HG02943 (cell line): Measurements from ENCODE around the gene CDK8.

Source experiments
- ATAC-seq: cut with Tn5 transposase; IDR thresholded peaks from one replicate; pipeline ENCODE4 v1.9.1; 2021; ENCODE audit warnings: mild to moderate bottlenecking, low read depth, moderate library complexity; ENCODE audit not compliant: unreplicated experiment

CDK8 gene

DNA sequence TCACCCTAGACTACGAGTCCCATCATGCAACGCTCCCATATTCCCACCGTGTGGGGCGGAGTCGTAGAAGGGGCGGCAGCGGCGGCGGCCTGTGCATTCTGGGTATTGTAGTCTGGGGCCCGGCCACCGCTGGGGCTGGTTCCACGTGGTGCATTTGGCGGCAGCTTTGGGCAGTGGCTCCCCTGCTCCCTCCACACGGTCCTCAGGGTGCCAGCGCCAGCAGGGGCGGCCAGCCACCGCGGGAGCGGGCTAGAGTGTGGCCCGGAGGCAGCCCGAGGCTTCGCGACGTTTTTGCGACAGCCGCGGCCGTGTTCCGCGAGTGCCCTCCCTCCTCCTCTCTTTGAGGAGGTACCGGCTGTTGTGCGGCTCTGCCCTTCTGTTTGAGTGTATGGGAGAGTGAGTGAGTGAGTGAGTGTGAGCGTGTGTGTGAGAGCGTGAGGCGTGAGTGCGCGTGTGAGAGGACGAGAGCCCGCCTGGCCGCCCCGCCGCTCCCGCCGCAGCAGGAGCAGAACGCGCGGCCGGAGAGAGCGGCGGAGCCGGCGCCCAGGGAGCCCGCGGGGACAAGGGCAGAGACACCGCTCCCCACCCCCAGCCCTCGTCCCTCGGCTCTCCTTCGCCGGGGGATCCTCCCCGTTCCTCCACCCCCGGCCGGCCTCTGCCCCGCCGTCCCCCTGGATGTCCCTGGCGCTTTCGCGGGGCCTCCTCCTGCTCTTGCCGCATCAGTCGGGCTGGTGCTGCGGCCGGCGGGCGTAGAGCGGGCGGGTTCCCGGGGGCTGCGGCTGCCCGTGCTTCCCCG lies at the start of gene CDK8:
Gene CDK8 (plus strand): TSS at position 343 of the 796 bp plus-strand sequence. CDS start 513 bp downstream, outside the sequence.
- ATAC-seq: peak; percentile 84

DNA sequence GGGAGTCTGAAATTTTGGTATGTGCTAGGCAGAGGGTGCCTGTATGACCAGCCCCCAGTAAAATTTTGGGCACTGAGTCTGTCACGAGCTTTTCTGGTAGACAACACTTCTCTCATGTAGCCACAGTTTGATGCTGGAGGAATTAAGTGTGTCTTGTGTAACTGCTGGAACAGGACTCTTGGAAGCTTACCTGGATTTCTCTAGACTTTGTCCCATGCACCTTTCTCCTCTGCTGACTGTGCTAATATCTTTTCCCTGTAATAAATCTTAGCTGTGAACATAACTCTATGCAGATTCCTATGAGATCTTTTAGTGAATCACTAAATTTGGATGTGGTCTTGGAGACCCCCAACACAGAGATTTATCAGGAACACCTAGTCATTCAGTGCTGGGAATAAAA lies 45.6 kb upstream of the CDK8 start:
- no peak for ATAC-seq

DNA sequence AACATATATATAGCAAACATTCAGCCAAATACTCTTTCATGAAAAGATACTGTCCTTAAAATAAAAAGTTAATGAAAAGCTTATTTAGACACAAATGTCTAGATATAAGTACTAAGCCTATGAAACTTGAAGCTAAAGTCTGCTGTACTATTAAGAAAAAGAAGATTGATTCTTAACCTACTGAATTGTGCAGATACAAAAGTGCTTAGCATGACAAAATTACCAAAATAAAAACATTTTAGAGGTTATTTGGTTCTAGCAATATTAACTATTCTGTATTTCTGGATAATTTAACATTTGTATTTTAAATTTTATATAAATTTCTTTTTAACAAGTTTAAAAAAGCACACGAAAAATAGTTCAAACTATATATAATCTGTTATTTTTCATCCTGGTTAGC lies 40.6 kb upstream of the CDK8 start:
- ATAC-seq: no peak

DNA sequence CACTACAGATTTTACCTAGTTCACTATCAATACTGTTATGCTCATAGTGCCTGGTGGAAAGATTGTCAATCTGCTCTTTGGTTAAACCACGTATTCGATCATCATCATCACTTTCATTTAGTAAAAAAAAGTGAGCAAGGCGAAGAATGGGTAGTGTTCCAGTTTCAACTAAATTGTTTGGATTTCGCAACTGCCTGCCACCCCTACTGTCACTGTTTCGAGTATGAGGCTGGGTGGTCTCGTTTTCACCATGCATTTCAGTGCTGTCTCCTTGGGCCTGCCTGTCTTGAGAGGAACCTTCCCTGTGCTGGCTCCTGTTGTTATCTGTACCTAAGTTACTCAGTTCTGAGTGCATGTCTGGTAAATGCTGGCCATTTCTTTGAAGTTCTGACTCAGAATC lies 39.9 kb upstream of the CDK8 start:
- ATAC-seq: no peak

DNA sequence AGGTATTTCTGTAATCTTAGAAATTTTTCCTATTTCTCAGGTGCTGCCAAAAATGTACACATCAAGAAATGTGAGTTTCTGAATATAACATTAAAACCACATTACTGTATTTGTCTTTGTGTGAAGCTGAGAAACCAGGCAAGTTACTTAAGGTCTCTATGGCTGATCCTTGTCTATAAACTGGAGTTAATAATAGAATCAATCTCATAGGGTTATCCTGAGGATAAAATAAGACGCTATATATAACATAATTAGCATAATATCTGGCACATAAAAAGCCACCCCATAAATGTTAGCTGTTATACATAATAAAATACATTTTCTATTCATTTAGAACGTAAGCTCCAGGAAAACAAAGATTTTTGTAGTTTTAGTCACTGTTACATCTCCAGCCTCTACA lies 37.9 kb upstream of the CDK8 start:
- no peak for ATAC-seq

DNA sequence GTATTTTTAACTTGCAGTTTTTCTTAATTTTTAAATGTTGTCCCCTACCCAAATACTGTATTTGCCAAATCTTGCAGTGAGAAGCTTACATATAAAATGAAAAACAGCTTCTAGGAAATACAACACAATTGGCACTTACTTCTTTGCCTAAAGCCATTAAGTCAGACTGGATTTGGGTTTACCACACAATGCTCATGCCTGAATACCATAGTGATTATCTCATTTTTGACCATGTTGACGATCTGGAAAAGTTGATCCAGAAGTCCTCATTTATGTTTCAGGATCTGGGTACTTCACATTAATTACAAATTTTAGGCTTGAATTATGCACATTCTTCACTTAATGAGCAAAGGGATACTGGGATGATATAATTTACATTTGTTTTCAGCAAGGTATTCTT lies 34.2 kb upstream of the CDK8 start:
- no peak for ATAC-seq

DNA sequence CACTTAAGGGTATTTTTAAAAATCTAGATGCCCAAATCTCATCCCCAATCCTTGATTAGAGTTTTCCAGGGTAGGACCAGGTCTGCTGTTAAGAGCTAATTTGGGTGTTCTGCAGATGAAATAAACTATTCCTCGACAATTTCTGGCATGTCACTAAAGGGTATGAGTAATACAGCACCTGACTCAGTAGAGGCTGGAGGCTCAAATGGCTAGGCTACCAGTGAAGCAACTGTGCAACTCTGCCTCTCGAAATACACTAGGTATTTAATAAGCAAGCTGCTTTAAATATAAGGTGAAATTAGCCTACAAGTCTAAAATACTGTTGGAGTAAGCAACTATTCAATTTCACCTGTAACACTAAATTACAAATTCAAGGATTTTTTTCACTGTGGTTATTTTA lies 33.4 kb upstream of the CDK8 start:
- ATAC-seq: no peak

DNA sequence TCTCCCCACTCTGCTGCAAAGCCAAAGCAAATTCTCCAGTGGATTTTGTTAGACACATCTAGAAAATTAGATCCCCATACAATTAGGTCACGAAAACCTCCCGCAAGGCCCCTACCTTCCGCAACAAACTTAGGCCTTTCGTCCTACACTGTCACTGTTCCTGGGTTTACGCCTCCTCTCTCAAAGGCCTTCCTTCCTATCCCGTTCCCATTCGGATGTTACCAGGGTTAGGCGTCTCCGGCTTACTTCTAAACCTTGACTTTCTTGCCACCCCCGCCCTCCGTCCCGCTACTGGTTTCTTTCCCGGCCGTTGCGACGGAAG lies 32.6 kb upstream of the CDK8 start:
- peak; percentile 28 for ATAC-seq

DNA sequence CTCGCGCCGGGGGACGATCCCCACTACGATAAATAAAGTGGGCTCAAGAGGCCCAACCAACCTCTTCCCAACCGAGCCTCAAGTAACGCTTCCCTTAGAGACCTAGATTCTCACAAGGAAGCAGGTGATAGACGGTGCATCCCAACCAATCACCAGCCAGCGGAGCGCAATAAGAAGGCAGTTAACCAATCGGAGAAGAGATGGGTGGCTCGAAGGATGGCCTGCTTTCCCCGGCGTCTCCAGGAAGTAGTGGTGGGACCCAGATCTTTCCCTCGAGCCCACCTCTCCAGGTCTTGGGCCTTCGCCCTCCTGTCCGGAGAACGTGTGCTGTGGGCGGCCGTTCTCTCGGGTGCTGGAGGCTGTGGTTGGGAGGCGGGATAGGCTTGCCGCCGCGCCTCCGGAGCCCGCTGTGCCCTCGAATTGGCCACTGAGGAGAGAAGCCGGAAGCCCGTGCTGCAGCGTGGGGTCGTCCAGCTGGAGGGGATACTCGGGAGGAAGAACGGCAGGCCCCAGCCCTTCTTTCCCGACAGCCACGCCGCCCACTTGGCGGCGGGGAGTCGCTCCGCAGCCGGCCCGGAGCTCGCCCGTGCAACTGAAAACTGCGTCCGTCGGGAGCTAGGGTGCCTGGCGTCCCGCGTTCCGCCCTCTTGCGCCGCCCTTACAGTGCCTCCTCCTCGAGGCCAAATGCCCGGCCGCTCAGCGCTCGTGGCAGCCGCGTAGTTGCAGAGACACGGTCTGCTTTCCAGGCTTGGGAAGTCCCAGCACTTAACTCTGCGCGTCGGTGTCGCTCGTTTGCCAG lies 32.0 kb upstream of the CDK8 start, which contains the start of gene RNF6:
Gene RNF6 (minus strand): TSS at position 594 of the 799 bp plus-strand sequence. CDS start 2,665 bp downstream, outside the sequence.
- ATAC-seq: peak; percentile 95

DNA sequence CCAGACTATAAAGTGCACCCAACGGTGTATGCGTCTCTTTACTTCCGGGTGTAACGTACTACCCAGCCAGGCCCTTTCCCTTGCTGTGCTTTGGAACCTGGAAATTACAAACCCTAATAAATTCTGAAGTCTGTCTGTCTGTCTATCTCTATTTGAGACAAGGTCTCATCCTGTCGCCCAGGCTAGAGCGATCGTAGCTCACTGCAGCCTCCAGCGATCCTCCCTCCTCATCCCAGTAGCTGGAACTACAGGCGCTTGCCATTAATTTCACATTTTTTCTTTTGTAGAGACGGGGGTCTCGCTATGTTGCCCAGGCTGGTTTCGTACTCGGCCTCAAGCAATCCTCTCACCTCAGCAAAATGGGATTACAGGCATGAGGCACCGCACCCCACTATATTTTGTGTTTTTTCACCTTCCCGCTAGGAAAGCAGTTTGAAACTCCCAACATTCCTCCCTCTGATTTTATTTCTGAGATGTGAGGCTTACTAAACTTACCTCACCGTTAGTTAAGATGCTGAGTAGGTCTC lies 31.3 kb upstream of the CDK8 start:
- ATAC-seq: peak; percentile 42

DNA sequence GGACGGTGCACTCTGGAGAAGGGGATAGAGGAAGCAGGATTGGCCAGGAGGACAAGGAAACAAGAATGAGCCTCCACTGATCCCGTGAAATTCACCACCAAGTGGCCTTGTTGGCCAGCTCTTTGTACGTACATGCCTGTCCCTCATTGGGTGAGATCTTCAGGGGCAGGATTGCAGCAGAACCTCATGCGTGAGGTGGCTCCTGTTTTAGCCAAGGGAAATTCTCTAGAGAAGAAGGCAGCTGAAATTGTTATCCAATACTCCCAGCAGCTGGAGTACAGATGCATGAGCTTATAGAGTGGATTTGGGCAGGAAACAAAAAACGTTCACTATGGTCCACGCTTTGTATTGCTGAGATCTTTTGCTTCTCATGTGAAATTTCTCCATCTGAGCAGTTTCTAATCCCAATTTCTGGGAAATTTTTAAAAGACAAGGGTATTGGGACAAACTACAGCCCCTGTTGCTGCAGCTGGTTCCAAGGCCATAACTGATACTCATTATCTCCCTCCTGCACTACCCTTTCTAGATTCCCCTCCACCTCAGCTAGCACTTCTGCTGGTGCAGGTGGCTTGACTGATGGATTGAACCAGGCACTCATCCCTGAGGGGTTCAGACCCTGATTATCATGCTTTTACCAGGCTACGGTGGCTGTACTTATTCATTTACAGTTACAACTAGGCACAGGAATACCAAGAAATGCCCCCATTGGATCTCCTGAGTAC lies 27.9 kb upstream of the CDK8 start:
- no peak for ATAC-seq

DNA sequence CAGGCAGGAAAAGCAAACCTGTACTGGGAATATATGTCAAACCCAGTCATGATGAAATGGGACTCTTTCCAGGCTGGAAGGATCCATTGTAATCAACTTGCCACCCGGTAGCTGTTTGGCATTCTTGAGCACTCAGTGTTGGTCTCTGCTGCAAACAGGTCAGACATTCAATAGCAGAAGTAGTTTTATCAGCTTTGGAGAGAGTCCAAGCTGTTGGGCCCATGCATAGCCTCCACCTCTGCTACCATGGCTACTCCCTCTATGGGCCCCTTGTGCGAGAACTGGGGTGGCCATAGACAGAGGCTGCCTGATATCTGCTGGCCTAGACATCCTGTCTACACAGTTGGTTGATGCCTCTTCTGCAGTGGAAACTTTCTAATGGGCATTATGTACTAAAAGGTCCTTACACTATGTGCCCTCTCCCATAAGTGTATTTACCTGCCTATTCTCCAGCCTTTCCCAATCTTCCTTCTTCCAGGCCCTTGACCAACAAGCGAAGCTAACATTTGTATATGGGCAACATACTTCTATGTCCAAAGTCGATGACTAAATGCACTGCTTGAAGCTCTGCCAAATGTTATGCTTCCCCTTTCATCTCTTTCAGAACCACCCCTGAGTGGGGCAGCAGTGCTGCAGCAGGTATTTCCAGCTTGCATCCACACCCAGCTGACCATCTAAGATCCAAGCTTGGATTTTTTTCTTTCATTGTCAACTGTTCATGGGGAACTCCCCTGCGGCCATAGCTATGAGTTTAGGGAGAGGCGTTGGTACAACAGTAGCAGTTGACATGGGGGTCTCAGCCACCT lies 26.6 kb upstream of the CDK8 start:
- ATAC-seq: no peak

DNA sequence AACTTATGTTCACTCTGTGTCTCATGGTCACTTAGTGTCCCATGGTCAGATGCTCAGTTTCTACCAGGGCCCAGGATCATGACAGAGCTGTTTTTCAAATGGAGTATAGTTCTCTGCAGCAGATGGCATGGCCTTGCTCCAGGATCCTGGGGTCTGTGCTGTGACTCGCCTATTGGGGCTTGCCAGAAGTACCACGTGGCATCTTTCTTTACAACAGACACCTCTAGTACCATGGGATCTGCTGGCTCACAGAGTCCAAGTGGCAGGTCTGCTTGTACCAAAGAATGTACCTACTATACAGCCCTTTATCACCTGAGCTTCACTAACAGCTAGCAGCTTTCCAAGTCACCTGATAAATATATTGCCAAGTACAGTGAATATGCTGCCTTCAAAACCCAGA lies 25.8 kb upstream of the CDK8 start:
- ATAC-seq: no peak

DNA sequence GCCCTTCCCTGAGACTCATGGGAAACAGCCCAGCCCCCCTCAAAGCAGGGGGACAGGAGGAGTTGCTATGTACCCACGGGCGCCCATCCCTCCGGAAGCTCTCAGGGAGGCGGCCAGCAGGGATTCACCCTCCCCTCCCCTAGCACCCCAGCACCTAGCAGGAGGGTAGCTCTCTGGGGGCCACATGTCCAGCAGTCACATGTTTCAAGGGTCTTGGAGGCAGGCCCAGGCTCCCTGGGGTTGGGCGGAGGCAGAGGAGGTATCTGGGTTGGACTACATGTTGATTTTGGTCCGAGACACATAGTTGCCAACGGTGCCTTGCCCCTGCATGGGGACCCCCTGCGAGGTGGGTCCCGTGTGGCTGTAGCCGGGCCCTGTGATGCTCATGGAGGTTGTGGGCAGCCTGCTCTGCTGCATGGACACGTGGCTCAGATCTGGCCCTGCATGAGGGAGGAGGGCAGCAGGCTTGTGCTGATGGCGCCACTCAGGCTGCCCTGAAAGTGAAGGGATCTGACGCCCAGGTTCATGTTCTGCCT lies 24.8 kb upstream of the CDK8 start:
- no peak for ATAC-seq

DNA sequence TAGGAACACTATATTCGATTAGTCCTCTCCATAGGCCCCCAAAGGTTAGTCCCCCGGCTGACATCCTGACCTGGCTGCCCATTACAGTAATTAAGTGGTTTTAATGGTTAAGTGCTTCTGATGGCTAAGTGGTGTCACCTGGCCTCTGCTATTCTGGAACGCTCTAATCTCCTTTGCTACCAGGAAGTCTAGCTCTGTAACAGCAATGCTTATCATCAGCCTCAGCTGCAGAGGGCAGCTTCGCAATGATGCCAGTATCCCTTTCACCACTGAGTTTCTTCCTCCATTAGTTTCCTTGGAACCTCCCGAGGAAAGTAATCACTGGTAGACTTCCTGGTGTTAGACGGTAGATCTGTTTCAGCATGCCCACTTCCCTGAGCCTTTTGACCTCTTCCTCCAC lies 23.2 kb upstream of the CDK8 start:
- no peak for ATAC-seq

DNA sequence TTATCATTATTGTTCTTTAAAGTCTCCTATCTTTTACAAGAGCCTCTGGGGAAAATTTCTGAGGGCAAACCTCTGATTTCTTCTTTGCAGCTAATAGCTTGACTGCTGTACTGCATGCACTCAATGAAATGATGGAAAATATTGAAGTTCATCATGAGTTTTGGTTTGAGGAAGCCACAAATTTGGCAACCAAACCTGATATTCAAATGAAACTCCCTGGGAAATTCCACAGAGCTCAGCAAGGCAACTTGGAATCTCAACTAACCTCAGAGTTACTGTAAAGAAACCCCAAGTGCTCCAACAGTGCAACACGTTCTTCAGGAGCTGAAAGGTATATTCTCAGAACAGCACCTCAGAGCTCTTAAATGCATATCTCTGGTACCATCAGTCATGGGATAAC lies 17.6 kb upstream of the CDK8 start:
- no peak for ATAC-seq

DNA sequence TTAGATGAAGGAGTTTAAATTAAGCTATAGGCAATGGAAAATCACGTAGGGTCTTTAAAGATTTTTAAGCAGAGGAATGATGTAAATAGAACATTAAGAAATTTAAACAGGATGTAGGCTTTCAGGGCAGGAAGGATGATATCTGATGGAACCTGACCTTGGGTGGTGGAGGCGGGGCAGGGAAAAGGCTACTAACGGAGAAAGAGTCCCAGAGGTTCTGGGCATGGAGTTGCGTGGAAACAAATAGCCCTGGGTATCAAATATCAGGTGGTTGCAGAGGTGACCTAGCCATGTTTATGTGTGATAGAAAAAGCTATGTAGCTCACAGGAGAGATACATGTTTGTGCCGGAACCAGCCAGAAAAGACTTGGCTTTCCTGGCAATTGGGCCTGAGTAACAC lies 7.8 kb upstream of the CDK8 start:
- no peak for ATAC-seq

DNA sequence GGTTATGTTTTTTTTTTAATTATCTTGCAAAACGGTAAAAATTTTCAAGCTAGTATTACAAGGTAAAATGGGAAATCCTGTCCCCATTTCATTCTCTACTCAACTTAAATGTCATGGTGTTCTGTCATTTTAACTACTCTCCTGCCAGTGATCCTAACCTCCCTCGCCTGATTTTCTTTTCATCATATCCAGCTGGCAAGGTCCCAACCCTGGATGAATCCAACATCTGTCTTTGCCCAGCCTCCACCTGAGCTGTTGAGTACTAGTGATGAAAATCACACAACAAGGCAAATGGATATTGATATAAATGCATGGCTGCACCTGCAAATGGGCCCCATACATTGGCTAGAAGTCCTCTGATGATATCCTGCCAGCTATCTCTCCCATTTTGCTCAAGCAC lies 6.9 kb upstream of the CDK8 start:
- ATAC-seq: no peak

DNA sequence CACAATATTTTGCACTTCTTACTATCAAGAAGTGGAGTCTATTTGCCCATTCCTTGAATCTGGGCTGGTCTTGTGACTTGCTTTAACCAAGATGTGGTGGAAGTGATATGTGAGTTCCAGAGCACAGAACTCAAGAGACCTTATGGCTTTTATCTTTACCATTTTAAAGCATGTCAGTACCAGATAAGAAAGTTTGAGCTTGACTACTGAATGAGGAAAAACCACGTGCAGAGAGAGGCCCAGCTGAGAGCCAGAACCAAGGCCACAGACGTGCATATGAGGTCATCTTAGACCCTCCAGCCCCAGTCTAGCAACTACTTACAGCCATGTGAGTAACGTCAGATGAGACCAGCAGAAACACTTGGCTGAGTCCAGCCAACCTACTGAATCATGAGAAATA lies 6.3 kb upstream of the CDK8 start:
- no peak for ATAC-seq

DNA sequence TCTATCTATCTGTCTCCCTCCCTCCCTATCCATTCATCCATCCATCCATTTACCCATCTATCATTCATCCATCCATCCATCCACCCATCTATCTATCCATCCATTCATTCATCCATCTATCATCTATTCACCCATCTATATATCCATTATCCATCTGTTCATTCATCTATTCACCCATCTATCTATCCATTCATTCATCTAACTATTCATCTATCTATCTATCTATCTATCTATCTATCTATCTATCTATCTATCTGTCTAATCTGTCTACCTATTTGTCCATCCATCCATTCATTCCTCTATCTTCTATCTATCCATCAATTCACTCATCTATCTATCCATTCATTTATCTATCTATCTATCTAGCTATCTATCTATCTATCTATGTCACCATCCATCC lies 4.4 kb upstream of the CDK8 start:
- no peak for ATAC-seq
